ENCODE data around the gene TAF15. TPM values are rescaled to one million over a fixed set of nuclear protein-coding genes. Genes with fewer than 3 reads are reported as not detected.

Gene TAF15
- total and polyA plus RNA-seq, 2 of the 13 experiments (the other 11 are each of a cell fraction or from before 2014, with no cell fraction given): 25.2 to 26.5 TPM

DNA sequence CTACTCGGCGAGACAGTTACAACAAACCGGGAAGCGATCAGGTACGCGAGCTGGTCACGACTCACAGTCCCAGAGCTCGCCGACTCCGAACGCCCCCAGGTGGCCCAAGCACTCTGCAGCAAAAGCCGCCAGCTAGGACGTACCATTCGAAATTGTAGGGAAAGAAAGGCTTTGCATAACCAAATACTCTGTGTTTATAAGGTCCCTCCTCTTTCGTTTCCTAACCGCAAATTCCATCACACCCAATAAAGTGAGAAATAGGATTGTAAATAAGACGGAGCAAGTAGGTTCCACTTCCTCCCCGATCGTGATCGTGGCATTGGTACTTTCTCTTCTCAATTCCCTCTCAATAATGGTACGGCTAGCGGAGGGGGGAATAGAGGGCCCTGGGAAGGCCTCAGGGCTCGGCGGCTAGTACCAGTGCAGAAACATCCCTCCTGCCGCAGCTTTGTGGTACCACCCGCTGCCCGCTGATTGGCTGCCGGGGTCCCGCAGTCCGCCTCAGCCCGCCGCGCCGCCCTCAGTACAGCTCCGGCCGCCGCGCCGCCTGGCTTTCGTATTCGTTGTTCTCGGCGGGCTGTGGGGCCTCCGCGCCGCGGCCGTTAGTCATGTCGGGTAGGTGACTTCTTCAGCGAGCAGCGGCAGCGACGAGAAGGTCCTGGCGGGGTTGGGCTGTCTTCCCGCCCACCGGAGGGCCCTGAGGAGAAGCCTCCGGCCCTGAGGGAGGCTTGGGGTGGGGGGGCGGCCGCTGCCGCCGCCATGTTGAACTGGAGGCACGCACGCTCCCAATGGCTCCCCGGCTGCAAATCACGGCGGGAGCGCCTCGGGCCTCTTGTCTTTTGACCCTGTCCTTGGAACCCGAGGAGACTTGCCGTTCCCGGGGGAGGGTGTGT is at the start of gene TAF15 (continued):
- TF ChIP-seq, protein P1, sequence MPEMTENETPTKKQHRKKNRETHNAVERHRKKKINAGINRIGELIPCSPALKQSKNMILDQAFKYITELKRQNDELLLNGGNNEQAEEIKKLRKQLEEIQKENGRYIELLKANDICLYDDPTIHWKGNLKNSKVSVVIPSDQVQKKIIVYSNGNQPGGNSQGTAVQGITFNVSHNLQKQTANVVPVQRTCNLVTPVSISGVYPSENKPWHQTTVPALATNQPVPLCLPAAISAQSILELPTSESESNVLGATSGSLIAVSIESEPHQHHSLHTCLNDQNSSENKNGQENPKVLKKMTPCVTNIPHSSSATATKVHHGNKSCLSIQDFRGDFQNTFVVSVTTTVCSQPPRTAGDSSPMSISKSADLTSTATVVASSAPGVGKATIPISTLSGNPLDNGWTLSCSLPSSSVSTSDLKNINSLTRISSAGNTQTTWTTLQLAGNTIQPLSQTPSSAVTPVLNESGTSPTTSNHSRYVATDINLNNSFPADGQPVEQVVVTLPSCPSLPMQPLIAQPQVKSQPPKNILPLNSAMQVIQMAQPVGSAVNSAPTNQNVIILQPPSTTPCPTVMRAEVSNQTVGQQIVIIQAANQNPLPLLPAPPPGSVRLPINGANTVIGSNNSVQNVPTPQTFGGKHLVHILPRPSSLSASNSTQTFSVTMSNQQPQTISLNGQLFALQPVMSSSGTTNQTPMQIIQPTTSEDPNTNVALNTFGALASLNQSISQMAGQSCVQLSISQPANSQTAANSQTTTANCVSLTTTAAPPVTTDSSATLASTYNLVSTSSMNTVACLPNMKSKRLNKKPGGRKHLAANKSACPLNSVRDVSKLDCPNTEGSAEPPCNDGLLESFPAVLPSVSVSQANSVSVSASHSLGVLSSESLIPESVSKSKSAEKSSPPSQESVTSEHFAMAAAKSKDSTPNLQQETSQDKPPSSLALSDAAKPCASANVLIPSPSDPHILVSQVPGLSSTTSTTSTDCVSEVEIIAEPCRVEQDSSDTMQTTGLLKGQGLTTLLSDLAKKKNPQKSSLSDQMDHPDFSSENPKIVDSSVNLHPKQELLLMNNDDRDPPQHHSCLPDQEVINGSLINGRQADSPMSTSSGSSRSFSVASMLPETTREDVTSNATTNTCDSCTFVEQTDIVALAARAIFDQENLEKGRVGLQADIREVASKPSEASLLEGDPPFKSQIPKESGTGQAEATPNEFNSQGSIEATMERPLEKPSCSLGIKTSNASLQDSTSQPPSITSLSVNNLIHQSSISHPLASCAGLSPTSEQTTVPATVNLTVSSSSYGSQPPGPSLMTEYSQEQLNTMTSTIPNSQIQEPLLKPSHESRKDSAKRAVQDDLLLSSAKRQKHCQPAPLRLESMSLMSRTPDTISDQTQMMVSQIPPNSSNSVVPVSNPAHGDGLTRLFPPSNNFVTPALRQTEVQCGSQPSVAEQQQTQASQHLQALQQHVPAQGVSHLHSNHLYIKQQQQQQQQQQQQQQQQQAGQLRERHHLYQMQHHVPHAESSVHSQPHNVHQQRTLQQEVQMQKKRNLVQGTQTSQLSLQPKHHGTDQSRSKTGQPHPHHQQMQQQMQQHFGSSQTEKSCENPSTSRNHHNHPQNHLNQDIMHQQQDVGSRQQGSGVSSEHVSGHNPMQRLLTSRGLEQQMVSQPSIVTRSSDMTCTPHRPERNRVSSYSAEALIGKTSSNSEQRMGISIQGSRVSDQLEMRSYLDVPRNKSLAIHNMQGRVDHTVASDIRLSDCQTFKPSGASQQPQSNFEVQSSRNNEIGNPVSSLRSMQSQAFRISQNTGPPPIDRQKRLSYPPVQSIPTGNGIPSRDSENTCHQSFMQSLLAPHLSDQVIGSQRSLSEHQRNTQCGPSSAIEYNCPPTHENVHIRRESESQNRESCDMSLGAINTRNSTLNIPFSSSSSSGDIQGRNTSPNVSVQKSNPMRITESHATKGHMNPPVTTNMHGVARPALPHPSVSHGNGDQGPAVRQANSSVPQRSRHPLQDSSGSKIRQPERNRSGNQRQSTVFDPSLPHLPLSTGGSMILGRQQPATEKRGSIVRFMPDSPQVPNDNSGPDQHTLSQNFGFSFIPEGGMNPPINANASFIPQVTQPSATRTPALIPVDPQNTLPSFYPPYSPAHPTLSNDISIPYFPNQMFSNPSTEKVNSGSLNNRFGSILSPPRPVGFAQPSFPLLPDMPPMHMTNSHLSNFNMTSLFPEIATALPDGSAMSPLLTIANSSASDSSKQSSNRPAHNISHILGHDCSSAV (CRISPR knock-in tag; IDR thresholded peaks at IDR 0.05; ENCODE audit: borderline replicate concordance): peak; percentile 80; the same call in 1 of the 2 replicates
- TF ChIP-seq MAFK (conservative IDR thresholded peaks at IDR 0.05 in 1 of 2, IDR thresholded peaks at IDR 0.05 in 1 of 2; ENCODE audit: low read length in 2 of 2): no peak
- no peak; the same call in 1 of the 2 replicates for TF ChIP-seq ZNF670 (CRISPR knock-in tag; IDR thresholded peaks at IDR 0.05; ENCODE audit: borderline replicate concordance)
- peak; percentile 62; the same call in 1 of the 2 replicates for TF ChIP-seq ZNF235 (CRISPR knock-in tag; IDR thresholded peaks at IDR 0.05; ENCODE audit: borderline replicate concordance)
- TF ChIP-seq, protein P2, sequence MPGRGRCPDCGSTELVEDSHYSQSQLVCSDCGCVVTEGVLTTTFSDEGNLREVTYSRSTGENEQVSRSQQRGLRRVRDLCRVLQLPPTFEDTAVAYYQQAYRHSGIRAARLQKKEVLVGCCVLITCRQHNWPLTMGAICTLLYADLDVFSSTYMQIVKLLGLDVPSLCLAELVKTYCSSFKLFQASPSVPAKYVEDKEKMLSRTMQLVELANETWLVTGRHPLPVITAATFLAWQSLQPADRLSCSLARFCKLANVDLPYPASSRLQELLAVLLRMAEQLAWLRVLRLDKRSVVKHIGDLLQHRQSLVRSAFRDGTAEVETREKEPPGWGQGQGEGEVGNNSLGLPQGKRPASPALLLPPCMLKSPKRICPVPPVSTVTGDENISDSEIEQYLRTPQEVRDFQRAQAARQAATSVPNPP (CRISPR knock-in tag; IDR thresholded peaks at IDR 0.05): no peak
- peak; percentile 65 for TF ChIP-seq THAP11 (CRISPR knock-in tag; IDR thresholded peaks at IDR 0.05)
- TF ChIP-seq PLRG1 (conservative IDR thresholded peaks at IDR 0.05): no peak
- no peak for TF ChIP-seq ZNF335 (CRISPR knock-in tag; IDR thresholded peaks at IDR 0.05)
- TF ChIP-seq ZKSCAN1 (IDR thresholded peaks at IDR 0.05; ENCODE audit: low read length): no peak
- TF ChIP-seq GPN1 (CRISPR knock-in tag; IDR thresholded peaks at IDR 0.05; ENCODE audit: borderline replicate concordance): no peak
- TF ChIP-seq, protein P3, sequence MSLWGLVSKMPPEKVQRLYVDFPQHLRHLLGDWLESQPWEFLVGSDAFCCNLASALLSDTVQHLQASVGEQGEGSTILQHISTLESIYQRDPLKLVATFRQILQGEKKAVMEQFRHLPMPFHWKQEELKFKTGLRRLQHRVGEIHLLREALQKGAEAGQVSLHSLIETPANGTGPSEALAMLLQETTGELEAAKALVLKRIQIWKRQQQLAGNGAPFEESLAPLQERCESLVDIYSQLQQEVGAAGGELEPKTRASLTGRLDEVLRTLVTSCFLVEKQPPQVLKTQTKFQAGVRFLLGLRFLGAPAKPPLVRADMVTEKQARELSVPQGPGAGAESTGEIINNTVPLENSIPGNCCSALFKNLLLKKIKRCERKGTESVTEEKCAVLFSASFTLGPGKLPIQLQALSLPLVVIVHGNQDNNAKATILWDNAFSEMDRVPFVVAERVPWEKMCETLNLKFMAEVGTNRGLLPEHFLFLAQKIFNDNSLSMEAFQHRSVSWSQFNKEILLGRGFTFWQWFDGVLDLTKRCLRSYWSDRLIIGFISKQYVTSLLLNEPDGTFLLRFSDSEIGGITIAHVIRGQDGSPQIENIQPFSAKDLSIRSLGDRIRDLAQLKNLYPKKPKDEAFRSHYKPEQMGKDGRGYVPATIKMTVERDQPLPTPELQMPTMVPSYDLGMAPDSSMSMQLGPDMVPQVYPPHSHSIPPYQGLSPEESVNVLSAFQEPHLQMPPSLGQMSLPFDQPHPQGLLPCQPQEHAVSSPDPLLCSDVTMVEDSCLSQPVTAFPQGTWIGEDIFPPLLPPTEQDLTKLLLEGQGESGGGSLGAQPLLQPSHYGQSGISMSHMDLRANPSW (CRISPR knock-in tag; IDR thresholded peaks at IDR 0.05; ENCODE audit: borderline replicate concordance): no peak; the same call in 1 of the 2 replicates
- no peak; the same call in 1 of the 2 replicates for TF ChIP-seq MAF1 (CRISPR knock-in tag; IDR thresholded peaks at IDR 0.05; ENCODE audit: borderline replicate concordance)
- TF ChIP-seq MED8 (CRISPR knock-in tag; IDR thresholded peaks at IDR 0.05; ENCODE audit: insufficient replicate concordance): no peak
- no peak for TF ChIP-seq CHD2 (IDR thresholded peaks at IDR 0.05; ENCODE audit: low read depth, low read length)
- TF ChIP-seq SMARCE1 (IDR thresholded peaks at IDR 0.05; ENCODE audit: borderline replicate concordance): no peak
- TF ChIP-seq GABPA (IDR thresholded peaks at IDR 0.05; ENCODE audit: low read depth, low read length): no peak
- peak; percentile 22; the same call in 1 of the 2 replicates for TF ChIP-seq GABPA (CRISPR knock-in tag; IDR thresholded peaks at IDR 0.05; ENCODE audit: low read depth)

Measured in HepG2 (cell line).